ENCODE results near the gene MBD3.

MBD3 gene

GRCh38 chr19:1615156-1615765 lies 22.6 kb upstream of the MBD3 start:
- Histone ChIP-seq H3K27me3 (replicated peaks; ENCODE audit: insufficient read depth, low read length) (no peaks in the 10 kb centered on the region), H3K9ac (ENCODE audit: low read length) (no peak overlapping the region), H3K4me3 (ENCODE audit: low read length) (no peak overlapping the region), H3K27ac (ENCODE audit: low read length) (no peak overlapping the region), H3K9me3 (replicated peaks; ENCODE audit: insufficient read depth, low read length) (no peaks in the 10 kb centered on the region), H3K4me1 (ENCODE audit: low read length) (peaks cover 14% of the 10 kb centered on the region), H3K4me2 (ENCODE audit: low read depth, low read length) (no peak overlapping the region), H3K79me2 (ENCODE audit: low read length) (peaks cover 68% of the 10 kb centered on the region), H4K20me1 (ENCODE audit: insufficient read depth, low read length) (0 out of 2 replicates have a peak, but pooled peaks cover 14% of the 10 kb centered on the region), H2AFZ (ENCODE audit: low read length) (no peak overlapping the region), H3F3A (ENCODE audit: insufficient read depth, low read length) (peaks cover 20% of the 10 kb centered on the region), H3K36me3 (replicated peaks; ENCODE audit: insufficient read depth, low read length) (peaks cover 25% of the 10 kb centered on the region), H3K9me2 (replicated peaks; ENCODE audit: insufficient read depth, low read length) (no peaks in the 10 kb centered on the region)
- TF ChIP-seq EZH2phosphoT487 (IDR thresholded peaks at IDR 0.05; ENCODE audit: low read length) (no peak), CTCF (IDR thresholded peaks at IDR 0.05; ENCODE audit: low read length) (no peak), EZH2 (optimal IDR thresholded peaks at IDR 0.05; ENCODE audit: low read depth, low read length) (no peak)
- DNase-seq, result no peak

- H3K27me3 ChIP-seq (replicated peaks; ENCODE audit: insufficient read depth, low read length), result no peaks in the 10 kb centered on the region
- no peaks in the 10 kb centered on the region for H3K9me3 ChIP-seq (replicated peaks; ENCODE audit: insufficient read depth, low read length)
- peaks cover 25% of the 10 kb centered on the region for H3K36me3 ChIP-seq (replicated peaks; ENCODE audit: insufficient read depth, low read length)
- 0 out of 2 replicates have a peak, but pooled peaks cover 10% of the 10 kb centered on the region for H4K20me1 ChIP-seq (ENCODE audit: insufficient read depth, low read length)
- no peak overlapping the region for H3K9ac ChIP-seq (ENCODE audit: low read length)
- H3K4me1 ChIP-seq (ENCODE audit: low read length), result peaks cover 13% of the 10 kb centered on the region
- DNase-seq, result no peak
- no peak overlapping the region for H2AFZ ChIP-seq (ENCODE audit: low read length)
- H3K9me2 ChIP-seq (replicated peaks; ENCODE audit: insufficient read depth, low read length), result no peaks in the 10 kb centered on the region
- no peak overlapping the region for H3K27ac ChIP-seq (ENCODE audit: low read length)
- TF ChIP-seq EZH2phosphoT487 (IDR thresholded peaks at IDR 0.05; ENCODE audit: low read length), result no peak
- no peak for TF ChIP-seq CTCF (IDR thresholded peaks at IDR 0.05; ENCODE audit: low read length)
- TF ChIP-seq EZH2 (optimal IDR thresholded peaks at IDR 0.05; ENCODE audit: low read depth, low read length), result no peak
- H3K79me2 ChIP-seq (ENCODE audit: low read length), result peaks cover 57% of the 10 kb centered on the region
- H3K4me3 ChIP-seq (ENCODE audit: low read length), result no peak overlapping the region
- no peak overlapping the region for H3K4me2 ChIP-seq (ENCODE audit: low read depth, low read length)
- peaks cover 30% of the 10 kb centered on the region for H3F3A ChIP-seq (ENCODE audit: insufficient read depth, low read length)
Measured at GRCh38 chr19:1613808-1614570, 21.3 kb upstream of the MBD3 start.

GRCh38 chr19:1613146-1613545 lies 20.5 kb upstream of the MBD3 start:
- Histone ChIP-seq H3K27me3 (replicated peaks; ENCODE audit: insufficient read depth, low read length) (no peaks in the 10 kb centered on the region), H3K9me3 (replicated peaks; ENCODE audit: insufficient read depth, low read length) (no peaks in the 10 kb centered on the region), H3K79me2 (ENCODE audit: low read length) (peaks cover 48% of the 10 kb centered on the region), H3K4me2 (ENCODE audit: low read depth, low read length) (no peak overlapping the region), H3K36me3 (replicated peaks; ENCODE audit: insufficient read depth, low read length) (peaks cover 25% of the 10 kb centered on the region), H3K27ac (ENCODE audit: low read length) (no peak overlapping the region), H3K4me3 (ENCODE audit: low read length) (no peak overlapping the region), H3F3A (ENCODE audit: insufficient read depth, low read length) (peaks cover 33% of the 10 kb centered on the region), H3K4me1 (ENCODE audit: low read length) (peaks cover 13% of the 10 kb centered on the region), H3K9me2 (replicated peaks; ENCODE audit: insufficient read depth, low read length) (no peaks in the 10 kb centered on the region), H4K20me1 (ENCODE audit: insufficient read depth, low read length) (0 out of 2 replicates have a peak, but pooled peaks cover 6% of the 10 kb centered on the region), H3K9ac (ENCODE audit: low read length) (no peak overlapping the region), H2AFZ (ENCODE audit: low read length) (no peak overlapping the region)
- DNase-seq, result no peak
- TF ChIP-seq EZH2phosphoT487 (IDR thresholded peaks at IDR 0.05; ENCODE audit: low read length), result no peak
- TF ChIP-seq EZH2 (optimal IDR thresholded peaks at IDR 0.05; ENCODE audit: low read depth, low read length), result no peak
- no peak for TF ChIP-seq CTCF (IDR thresholded peaks at IDR 0.05; ENCODE audit: low read length)
